SIG-M5 (cell line): ENCODE measurements around the gene HTR1E.
"Not testable (repeated sequence)": the region's sequence is repeated elsewhere in the genome, so short reads cannot be mapped to it uniquely, and the experiment has no call there.

Experiments
- DNase-seq: peaks from one replicate; lab custom pipeline; 2025; lab: John Stamatoyannopoulos, UW

HTR1E gene, protein sequence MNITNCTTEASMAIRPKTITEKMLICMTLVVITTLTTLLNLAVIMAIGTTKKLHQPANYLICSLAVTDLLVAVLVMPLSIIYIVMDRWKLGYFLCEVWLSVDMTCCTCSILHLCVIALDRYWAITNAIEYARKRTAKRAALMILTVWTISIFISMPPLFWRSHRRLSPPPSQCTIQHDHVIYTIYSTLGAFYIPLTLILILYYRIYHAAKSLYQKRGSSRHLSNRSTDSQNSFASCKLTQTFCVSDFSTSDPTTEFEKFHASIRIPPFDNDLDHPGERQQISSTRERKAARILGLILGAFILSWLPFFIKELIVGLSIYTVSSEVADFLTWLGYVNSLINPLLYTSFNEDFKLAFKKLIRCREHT

GRCh38 chr6:86937219-86938079 is at the start of gene HTR1E:
HTR1E (plus strand) TSS chr6:86937528; CDS start chr6:87015335, 77,807 bp downstream.
- no peak for DNase-seq

DNA sequence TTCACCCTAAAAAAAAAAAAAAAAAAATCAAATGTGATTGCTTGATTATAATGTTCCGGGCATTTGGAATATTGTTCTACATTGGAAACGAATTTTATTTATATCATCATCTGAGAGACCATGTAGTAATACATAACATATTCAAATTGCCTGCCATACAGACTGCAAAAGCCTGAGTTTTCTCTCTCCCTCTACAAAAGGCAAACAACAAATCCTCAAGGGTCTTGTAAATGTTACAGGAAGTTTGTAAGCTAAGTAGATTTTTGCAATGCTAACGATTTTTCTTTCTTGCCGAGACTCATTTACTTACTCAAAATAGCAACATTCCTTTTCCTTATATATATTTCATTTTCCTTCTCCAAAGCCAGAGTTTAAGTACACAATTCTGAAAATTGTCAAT is 49.0 kb upstream of the HTR1E start:
- no peak for DNase-seq

DNA sequence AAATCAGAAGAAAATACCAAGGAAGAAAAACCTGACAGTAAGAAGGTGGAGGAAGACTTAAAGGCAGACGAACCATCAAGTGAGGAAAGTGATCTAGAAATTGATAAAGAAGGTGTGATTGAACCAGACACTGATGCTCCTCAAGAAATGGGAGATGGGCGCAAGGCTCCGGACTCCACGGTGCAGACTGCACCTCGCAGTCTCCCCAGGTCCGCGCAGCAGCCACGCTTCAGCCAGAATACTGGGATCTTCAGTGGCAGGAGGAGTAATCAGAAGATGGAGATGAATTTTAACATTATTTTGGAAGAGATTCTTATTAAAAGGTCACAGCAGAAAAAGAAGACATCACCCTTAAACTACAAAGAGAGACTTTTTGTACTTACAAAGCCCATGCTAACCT is 40.1 kb upstream of the HTR1E start:
- DNase-seq = not testable (repeated sequence)

DNA sequence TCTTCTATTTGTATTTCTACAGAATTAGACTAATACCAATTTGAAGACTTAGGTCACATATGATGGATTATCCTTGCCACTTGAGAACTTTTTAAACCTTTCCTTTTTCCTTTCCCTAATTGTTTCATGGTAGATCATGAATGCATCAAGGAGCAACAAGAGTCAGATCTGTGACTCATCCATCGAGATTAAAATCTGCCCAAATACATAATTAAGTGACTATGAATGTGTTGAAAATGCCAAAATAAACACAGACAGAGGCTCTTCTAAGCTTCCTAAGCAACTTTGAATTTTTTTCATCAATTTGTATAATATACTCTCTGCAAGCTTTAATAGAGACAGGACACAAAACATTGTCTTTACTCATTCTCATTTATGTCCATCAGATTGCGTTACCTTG is 23.5 kb upstream of the HTR1E start:
- DNase-seq = no peak

DNA sequence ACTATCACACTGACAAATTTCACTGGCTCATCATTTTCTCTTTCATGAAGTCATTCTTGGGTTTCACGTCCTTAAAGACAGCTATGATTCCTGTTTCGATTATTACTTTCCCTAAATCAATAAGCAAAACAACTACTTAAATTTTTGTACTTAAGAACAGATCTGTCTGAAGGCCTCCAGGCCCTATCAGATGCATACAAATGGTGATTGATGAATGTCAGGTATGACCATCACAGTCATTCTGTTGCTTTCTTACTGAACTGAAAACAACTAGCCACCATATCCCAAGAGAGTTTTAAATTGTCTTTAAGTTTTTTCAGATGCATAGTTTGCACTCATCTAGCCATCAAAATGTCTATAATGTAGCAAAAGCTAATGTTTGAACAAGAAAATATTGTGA is 20.9 kb upstream of the HTR1E start:
- no peak for DNase-seq

- DNase-seq = not testable (repeated sequence)
Observed at GRCh38 chr6:86927138-86927537, 10.2 kb upstream of the HTR1E start.

GRCh38 chr6:86927859-86928258 is 9.5 kb upstream of the HTR1E start:
- not testable (repeated sequence) for DNase-seq

DNA sequence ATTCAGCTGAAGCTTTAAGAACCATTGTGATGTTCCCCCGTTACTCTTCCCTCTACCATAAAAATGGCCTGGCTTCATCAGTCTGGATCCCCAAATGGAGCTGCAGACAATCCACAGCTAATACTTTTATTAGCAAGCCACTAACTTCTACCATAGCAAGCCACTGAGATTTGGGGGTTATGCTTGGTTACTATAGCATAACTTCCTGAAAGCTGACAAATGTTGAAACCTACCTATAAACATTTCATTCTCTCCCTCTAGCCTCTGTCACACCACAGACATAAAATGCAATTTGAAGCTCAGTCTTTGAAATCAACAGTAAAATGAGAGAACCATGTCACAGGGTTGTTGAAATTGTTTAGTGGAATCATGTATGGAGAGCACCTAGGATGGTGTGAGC is 3.0 kb upstream of the HTR1E start:
- DNase-seq = no peak

- DNase-seq = no peak
Observed at GRCh38 chr6:86936834-86937218, 502 bp upstream of the HTR1E start.

DNA sequence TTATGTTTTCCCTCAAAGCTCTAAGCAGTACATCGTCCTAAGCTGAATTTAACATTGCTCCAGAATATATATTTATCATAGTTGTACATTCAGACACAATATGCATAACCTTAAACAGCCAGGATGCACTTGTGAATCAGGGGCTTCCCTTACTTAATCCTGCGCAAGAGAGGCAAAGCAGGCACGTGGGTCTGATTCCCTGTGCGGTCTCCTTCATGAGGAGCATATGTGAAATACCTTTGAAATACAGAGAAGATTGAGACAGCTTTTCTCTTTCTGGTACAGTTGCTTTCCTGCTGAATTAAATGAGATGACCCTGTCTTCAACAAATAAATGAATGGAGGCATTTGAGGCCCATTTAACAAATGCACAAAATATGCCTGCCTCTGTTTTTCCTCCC is 1.5 kb downstream of the HTR1E start:
- DNase-seq = no peak

- no peak for DNase-seq
Observed at GRCh38 chr6:86941461-86941860, 4.1 kb downstream of the HTR1E start.

DNA sequence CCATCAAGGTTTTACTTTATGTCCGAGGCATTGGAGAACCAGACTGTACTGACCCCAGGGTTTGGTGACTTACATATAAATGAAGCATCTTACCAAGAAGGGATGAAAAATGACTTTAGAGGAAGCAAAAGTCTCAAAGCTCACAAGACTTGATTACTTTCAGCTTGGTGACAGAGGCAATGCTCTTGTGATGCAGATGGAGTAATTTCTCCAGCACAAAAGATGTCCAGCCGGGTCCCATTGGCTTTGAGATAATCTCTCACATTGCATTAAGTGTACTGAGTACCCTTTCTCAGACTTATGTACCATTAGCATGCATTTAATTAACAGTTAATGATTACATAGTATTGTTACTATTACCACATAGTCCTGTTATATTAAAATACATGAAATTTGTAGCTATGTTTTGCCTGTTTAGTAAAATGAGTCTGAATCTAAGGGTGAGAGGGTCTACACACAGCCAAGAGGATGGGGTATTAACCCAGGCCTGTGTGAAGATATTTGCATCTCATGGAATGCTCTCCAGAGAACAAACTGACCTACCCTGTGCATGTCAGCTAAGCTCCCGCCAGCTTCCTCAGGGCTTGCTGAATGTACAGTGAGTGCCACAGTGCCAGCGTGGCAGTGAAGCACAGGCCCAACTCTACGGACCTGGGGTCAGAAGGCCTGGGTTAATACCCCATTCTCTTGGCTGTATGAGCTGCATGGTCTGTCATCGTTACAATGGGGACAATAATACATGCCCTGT is 5.6 kb downstream of the HTR1E start:
- no peak for DNase-seq

DNA sequence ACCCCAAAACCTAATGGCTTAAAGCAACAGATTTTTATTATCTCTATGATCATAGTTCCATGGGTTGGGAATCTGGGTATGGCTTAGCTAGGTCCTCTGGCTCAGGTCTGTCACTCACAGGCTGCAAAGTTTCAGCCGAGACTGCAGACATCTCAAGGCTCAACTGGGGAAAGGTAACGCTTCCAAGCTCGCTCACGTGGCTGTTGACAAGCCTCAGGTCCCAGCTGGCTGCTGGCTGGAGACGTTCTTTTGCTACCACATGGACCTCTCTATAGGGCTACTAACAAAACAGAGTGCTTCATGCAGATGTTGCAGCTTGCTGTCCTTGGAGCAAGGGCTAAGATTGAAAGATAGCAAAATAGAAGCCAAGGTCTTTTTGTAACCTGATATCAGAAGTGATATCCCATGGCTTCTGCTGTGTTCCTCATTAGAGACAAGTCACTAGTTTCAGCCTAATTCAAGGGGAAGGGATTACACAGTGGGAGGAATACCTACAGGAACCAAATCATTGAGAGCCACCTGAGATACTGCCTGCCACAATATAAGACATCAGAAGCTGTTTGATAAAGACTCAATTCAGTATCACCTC is 6.6 kb downstream of the HTR1E start:
- DNase-seq = no peak

- no peak for DNase-seq
Observed at GRCh38 chr6:86949771-86950170, 12.4 kb downstream of the HTR1E start.

DNA sequence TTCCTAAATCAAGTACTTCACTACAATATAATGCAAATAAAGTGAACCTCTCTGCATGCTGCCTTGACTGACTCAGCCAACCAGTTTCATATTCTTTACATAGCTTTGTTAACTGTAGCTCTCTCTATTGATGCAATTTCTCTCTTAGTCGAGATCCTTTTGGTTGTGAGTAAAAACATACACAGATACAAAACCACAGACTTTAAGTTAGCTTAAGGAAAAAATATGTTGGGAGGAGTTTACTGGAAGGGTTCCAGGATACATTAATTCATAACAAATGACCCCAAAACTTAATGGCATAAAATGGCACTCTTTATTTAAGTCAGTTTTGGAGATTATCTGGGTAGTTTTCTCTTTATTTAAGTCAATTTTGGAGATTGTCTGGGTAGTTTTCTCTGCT is 15.7 kb downstream of the HTR1E start:
- DNase-seq = no peak

- DNase-seq = no peak
Observed at GRCh38 chr6:86959656-86960055, 22.3 kb downstream of the HTR1E start.

- no peak for DNase-seq
Observed at GRCh38 chr6:86961455-86962200, 24.3 kb downstream of the HTR1E start.

- no peak for DNase-seq
Observed at GRCh38 chr6:86963352-86963751, 26.0 kb downstream of the HTR1E start.

DNA sequence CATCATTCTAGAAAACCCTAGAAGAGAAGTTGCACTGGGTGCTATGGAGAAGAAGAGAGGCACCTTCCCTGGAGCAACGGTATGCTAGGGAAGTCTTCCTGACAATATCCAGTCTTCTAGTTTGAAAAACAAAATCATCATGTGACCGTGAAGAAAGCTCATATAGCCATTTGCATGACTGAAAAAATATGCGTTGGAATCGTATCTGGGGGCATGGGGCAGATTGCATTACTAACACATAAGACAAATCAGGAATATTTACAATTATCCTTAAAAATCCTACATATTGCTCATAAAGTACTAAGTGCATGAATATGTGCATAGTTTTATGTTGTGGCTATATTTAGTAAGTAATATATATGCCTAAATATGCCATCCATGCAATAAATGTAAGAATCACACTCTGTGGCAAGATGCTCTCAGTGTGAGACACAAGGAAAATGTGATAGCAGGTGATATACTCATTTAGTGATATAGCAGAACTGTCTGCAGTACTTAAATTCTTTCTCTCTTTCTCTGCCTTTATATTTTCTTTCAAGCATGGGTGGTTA is 26.8 kb downstream of the HTR1E start:
- no peak for DNase-seq

DNA sequence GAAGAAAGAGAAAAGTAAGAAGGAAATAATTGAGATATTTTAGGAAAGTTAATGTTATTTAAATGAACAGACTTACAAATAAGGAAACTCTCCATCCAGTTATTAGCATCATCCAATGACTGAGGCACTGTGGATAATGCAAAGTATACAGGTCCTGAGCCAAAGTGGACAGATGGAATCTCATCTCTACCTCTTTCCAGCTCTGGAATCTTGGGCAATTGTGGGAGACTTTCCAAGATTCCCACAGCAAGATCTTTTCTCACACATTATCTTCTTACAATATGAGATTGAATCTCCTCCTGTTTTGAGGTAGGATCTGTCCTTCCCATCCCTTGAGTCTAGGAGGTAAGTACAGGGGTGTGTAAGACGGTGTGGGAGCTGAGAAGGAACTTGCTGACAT is 28.9 kb downstream of the HTR1E start:
- DNase-seq = no peak

DNA sequence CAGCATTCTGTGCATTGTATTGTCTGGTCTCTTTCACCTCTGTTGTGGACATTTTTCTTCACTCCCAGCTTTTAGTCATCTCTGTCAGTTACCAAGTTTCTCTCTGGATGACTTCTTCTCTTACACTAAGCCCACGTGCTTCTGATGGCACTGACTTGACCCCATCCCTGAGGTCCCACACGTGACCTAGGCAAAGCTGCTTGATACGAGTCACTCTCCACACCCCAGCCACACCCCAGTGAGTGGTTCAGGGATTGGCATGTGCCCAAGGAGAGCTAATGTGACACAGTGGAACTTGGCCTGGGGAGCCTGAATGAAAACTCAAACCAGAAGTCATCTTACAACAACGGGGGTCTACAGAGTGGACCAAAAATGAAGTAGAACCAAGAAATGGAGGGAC is 32.2 kb downstream of the HTR1E start:
- no peak for DNase-seq
